ENCODE results near the gene FBLN2.
"Not testable (repeated sequence)": the region's sequence is repeated elsewhere in the genome, so short reads cannot be mapped to it uniquely, and the experiment has no call there.

FBLN2 gene

DNA sequence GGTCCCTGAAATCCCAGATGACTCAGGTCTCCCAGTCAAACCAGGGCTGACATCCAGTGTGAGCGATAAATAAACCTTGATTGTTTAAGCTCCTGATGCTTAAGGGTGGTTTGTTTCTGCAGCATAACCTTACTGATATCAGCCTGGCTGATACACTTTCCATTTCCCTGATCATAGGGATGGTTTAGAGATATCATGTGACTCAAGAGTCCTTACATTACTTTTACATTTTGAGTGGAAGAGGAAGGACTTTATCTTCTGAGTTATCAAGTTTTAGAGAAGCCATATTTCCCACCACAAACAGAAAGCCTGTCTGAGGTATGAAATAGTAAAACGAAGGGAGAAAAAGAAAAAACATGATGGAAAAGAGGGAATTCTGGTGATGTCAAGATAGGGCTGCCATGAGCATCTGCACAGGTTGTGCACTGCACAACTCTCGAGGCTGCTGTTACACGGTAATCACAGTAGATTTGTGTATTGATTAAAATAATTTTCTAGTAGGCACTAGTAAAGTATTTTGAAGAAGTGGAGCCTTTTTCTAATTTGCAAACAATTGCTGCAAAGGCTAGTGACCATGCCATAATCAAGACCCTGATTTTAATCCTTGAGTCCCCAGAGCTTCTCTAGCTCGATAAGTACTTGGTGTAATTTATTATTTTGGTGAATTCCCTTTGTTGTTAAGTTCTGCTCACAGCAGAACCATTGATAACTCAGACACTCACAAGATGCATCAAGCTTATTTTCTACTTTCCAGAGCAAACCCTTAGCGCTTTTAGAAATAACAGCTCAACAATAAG is 34.1 kb upstream of the FBLN2 start:
- no peak for DNase-seq

GRCh38 chr3:13515786-13516759 is 32.9 kb upstream of the FBLN2 start:
- no peak for DNase-seq

DNA sequence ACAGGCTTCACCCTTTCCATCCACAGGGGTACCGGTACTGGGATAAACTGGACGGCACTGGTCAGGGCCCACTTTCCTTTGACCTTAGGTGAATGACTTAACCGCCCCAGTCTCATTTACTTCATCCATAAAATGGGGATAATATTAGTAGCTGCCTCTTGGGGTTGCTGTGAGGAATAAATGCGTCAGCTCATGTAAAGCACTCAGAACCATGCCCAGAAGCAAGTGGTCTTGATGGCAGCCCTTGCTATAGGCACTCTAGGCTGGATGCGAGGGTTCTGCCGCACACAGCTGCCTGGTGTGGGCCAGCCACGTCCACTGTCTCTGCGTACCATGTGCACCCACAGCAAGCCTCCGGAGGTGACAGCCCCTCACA is 32.2 kb upstream of the FBLN2 start:
- no peak for DNase-seq

GRCh38 chr3:13517253-13517977 is 31.5 kb upstream of the FBLN2 start:
- no peak for DNase-seq

DNA sequence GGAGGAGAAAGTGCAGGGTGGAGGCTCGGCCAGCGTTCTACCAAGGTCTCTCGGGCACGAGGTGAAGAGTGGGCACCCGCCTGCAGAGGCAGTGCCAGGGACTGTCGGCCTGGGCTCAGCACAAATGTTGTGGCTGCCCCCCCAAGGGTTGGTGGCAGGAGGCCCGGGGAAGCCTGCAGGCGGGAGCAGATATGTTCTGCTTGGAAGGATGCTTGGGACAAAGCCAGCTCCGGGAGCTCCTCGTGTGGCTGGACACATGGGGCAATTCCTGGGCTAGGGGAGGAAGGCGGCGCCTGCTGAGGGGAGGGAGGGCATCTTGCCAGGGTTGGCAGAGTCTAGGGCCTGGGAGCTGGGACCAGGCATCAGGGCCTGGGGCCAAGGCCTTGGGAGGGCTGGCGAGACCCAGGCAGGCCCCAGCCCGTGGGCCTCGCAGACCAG is 30.4 kb upstream of the FBLN2 start:
- DNase-seq, result no peak

DNA sequence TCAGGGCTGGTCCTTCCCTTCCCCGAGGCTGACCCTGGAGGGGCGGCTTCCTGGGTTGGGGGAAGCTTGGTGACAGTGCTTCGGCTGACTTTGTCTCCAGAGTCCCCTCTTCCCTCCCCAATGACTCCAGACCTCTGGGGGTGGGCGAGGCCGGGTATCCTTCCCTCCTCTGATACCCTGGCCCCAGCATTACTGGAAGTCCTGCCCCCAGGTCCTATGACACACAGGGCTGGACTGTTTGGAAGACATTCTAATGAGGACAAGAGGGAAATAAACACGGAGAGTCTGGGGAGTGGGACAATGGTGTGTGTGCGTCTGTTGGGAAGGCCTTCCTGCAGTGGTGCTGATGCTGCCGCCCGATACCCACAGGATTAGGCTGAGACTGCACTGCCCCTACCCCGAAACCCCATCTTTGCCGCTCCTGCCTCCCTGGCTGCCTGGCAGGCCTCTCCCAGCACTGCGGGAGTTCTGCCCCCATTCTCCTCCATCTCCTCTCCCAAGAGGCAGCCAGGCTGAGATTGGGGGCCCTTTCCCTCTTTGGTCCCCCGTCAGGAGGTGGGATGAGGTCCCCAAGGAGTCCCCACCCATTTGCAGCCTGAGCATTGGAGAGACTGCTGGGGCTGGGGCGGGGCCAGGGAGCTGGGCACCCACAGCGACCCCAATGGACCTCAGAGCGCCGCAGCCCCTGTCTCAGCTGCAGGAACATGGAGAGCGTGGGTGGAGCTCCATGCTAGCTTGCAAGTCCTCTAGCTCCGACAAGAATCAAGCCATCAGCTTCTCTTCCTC is 29.7 kb upstream of the FBLN2 start:
- DNase-seq, result no peak

- DNase-seq, result no peak
These were observed 28.5 kb upstream of the FBLN2 start for GRCh38 chr3:13520326-13520880.

- no peak for DNase-seq
These were observed 27.6 kb upstream of the FBLN2 start for GRCh38 chr3:13521309-13521708.

- not testable (repeated sequence) for DNase-seq
These were observed 27.2 kb upstream of the FBLN2 start for GRCh38 chr3:13521749-13522148.

- DNase-seq, result no peak
These were observed 26.7 kb upstream of the FBLN2 start for GRCh38 chr3:13522236-13522635.

DNA sequence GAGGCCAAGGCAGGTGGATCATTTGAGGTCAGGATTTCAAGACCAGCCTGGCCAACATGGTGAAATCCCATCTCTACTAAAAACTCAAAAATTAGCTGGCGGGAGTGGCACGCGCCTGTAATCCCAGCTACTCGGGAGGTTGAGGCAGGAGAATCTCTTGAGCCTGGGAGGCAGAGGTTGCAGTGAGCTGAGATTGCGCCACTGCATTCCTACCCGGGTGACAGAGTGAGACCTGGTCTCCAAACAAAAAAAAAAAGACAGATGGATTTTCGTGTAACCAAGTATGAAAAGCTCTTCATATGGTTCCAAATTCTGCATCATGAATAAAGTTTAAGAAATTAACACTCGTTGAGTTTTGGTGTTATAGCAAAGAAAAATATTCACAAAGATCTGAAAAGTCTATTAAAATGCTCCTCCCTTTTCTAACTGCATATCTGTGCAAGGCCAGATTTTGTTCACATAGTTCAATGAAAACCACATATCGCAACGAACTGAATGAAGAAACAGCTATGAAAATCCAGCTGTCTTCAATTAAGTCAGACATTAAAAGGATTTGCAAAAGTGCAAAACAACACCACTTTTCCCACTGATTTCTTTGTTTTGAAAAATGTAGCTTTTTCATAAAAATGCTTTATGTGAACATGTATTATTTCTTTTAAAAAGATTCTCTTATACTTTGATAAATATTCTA is 23.8 kb upstream of the FBLN2 start:
- no peak for DNase-seq

DNA sequence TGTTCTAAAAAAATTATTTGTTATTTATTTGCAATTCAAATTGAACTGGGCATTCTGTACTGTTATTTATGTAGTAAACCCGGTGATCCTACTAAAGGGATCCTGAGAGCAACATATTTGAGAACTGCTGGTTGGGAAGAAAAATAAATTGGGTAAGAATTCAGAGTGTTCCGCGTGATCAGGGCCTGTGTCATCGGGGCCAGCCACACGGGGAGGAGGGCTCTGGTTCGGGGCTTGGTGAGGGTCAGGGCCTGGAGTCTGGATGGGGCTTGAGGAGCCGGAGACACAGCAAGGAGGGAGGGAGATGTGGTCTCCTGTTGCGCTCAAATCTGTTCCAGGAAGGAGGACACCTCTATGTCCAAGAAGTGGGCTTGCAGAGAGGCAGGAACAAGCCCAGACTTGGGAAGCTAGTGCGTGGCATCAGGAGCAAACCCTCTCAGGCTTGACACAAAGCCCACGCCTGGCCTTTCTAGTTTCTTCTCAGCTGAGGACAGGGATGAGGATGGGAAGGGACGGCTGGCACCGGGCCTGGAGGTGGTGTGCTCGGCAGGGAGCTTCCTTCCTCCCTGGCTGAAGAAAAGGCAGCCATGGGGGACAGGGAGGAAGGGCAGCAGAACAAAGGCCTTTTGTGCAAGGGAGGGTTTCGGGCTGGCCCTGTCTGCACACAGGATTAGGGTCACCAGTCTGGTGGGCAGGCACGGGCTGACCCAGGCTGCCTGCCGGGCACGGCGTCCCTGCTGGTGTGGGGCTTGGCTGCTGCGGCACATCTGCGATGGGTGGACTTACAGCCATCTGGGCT is 22.9 kb upstream of the FBLN2 start:
- no peak for DNase-seq

DNA sequence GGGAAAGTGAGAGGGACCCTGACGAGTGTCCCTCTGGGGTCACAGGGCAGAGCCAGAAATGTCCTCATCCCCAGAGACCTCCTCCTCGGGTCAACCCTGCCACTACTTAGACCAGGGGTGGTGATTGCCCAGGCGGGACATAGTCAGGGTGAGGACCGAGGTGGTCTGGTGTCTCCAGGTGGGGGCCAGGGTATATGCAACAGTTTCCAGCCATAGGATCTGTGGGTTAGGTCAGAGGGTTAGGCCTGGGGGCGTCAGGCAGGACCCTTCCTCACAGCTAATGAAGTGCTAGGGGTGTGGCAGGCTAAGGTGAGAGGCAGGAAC is 22.3 kb upstream of the FBLN2 start:
- no peak for DNase-seq

DNA sequence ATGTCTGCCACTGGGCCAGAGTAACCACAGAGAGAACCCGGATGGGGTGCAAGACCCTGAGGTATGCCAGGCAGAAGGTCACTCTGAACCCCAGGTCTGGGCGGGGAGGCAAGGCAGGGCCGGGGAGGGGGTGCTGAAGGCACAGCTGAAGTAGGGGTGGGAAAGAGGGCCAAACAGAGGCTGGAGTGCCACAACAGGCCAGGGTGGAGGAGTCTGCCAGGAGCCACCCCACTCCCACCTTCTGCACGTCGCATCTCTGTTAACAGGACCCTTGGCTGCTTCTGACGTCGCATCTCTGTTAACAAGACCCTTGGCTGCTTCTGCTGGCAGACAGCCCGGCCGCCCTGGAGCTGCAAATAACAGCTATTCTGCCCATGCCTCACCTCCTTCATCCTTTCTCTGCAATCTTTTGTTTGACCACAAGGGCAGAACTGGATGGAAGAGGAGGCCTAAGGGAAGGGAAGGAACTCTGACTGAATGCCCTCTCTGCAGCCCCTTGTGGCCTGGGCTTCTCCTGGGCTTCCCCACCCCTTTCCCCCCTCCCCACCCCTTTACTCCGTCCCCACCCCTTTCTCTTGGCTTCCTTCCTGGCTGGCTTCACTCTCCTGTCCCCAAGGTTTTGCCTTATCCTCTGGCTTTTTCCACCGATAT is 20.6 kb upstream of the FBLN2 start:
- no peak for DNase-seq

DNA sequence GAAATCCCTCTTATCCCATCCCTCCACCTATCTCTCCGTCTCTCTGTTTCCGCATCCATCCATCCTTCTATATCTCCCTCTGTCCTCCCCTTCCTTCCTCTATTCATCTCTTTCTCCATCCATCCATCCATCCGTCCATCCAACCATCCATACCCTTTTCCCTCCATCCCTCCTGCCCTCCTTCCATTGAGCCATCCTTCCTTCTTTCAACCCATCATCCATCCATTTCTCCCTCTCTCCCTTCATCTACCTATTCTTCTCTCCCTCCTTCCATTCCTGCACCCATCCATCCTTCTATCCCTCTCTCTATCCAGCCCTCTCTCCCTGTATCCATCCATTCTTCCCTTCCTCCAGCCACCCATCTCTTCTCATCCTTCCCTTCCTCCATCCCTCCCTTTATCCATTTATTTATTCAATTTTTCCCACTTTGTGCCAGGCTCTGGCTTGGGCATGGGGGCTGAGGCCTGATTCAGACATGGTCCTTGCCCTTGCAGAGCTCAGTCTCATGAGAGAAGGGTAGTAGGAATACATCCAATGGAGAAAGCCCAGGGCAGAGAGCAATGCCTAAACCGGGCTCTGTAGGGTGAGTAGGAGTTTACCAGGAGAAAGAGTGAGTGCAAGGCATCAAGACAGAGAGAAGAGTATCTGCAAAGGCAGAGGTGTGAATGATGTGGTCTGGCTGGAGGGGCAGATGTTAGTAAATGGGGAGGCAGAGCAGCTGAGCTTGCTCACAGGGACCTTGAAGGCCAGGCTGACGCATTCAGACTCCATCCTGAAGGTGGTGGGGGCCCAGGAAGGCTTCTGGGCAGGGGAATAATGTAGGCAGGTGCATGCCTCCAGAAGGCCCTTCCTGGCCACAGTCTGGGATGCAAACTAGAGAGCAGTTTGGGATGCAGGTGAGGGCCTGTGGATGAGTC is 19.5 kb upstream of the FBLN2 start:
- DNase-seq, result no peak

- DNase-seq, result no peak
These were observed 18.5 kb upstream of the FBLN2 start for GRCh38 chr3:13530241-13531009.

- DNase-seq, result no peak
These were observed 16.8 kb upstream of the FBLN2 start for GRCh38 chr3:13532085-13532484.

GRCh38 chr3:13532631-13533030 is 16.3 kb upstream of the FBLN2 start:
- no peak for DNase-seq
